ENCODE measurements around the gene HDAC1. TPM values are rescaled to one million over a fixed set of nuclear protein-coding genes. Genes with fewer than 3 reads are reported as not detected.
A peak's percentile ranks its signal among the peaks of the same experiment; 100 is the strongest.

HDAC1 gene
- total RNA-seq, 1 donor from 2014 or later, result 68.9 TPM

DNA sequence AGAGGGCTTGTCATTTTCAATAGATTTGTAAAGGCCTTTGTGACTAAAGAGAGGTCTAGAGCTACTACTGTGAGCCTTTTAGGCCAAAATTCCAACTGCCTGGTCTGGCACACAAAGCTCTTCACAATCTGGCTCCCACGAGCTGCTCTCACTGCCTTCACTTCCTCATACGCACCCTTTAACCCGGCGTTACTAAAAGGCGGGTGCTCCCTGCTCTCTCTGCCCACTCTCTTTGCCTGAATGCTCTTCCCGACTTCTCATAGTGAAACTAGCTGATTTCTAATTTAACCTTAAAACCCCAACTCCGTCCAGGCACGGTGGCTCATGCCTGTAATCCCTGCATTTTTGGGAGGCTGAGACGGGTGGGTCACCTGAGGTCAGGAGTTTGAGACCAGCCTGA is 88.2 kb downstream of the HDAC1 start:
- intact Hi-C loops (cut with DNase I), result no loop called here
- Histone ChIP-seq H3K36me3 (peaks cover 100% of the 10 kb centered on the region), H3K4me3 (no peak overlapping the region), H3K9me3 (no peaks in the 10 kb centered on the region), H3K27ac (no peak overlapping the region), H3K27me3 (ENCODE audit: low read depth) (no peaks in the 10 kb centered on the region), H3K4me1 (no peaks in the 10 kb centered on the region)
- ATAC-seq (peak in 1 of 2 donors; percentile 27), DNase-seq (no peak)
- TF ChIP-seq, protein P1, sequence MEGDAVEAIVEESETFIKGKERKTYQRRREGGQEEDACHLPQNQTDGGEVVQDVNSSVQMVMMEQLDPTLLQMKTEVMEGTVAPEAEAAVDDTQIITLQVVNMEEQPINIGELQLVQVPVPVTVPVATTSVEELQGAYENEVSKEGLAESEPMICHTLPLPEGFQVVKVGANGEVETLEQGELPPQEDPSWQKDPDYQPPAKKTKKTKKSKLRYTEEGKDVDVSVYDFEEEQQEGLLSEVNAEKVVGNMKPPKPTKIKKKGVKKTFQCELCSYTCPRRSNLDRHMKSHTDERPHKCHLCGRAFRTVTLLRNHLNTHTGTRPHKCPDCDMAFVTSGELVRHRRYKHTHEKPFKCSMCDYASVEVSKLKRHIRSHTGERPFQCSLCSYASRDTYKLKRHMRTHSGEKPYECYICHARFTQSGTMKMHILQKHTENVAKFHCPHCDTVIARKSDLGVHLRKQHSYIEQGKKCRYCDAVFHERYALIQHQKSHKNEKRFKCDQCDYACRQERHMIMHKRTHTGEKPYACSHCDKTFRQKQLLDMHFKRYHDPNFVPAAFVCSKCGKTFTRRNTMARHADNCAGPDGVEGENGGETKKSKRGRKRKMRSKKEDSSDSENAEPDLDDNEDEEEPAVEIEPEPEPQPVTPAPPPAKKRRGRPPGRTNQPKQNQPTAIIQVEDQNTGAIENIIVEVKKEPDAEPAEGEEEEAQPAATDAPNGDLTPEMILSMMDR (IDR thresholded peaks at IDR 0.05), result no peak

Other genes with a start within 250 kb of the HDAC1 start
- 15.3 TPM for gene TMEM39B, start 219.1 kb upstream of the HDAC1 start, total RNA-seq
- 57.1 TPM for gene KPNA6, start 184.0 kb upstream of the HDAC1 start, total RNA-seq
- gene TXLNA, start 112.4 kb upstream of the HDAC1 start, total RNA-seq, result 45.1 TPM
- 3.3 TPM for gene CCDC28B, start 91.5 kb upstream of the HDAC1 start, total RNA-seq
- 2.0 TPM for gene IQCC, start 86.4 kb upstream of the HDAC1 start, total RNA-seq
- 3.2 TPM for gene DCDC2B, start 83.0 kb upstream of the HDAC1 start, total RNA-seq
- gene TMEM234, start 69.7 kb upstream of the HDAC1 start, total RNA-seq, result 24.5 TPM
- gene EIF3I, start 69.7 kb upstream of the HDAC1 start, total RNA-seq, result 99.4 TPM
- 21.9 TPM for gene FAM167B, start 44.9 kb upstream of the HDAC1 start, total RNA-seq
- gene LCK, start 40.8 kb upstream of the HDAC1 start, total RNA-seq, result 7.5 TPM
- gene MARCKSL1, start 44.1 kb downstream of the HDAC1 start, total RNA-seq, result 34.7 TPM
- 9.7 TPM for gene FAM229A, start 70.4 kb downstream of the HDAC1 start, total RNA-seq
- gene TSSK3, start 70.5 kb downstream of the HDAC1 start, total RNA-seq, result 2.1 TPM
- gene BSDC1, start 102.4 kb downstream of the HDAC1 start, total RNA-seq, result 63.2 TPM
- gene ZBTB8B, start 173.0 kb downstream of the HDAC1 start, total RNA-seq, result 0.03 TPM
- 8.4 TPM for gene ZBTB8A, start 247.3 kb downstream of the HDAC1 start, total RNA-seq

Data from lower lobe of right lung (tissue), 2 donors.